Ovary (tissue), 9 donors: ENCODE results near the gene KIF6. TPM values are rescaled to one million over a fixed set of nuclear protein-coding genes. Genes with fewer than 3 reads are reported as not detected.

Experiments used
- DNase-seq, 5 donors: peaks; one replicate each; pipeline ENCODE4 v3.0.0-alpha.2; 2019 to 2020
- H3K27ac ChIP-seq, 2 donors: fragments of 200-600 bp; one replicate each; pipeline versions ENCODE4 v1.5.1 to v1.8.0; 2019 to 2022
- H3K27me3 ChIP-seq: fragments of 200-600 bp; one replicate; pipeline ENCODE4 v1.8.0; 2022
- H3K36me3 ChIP-seq: fragments of 200-600 bp; sonication (generic); one replicate; pipeline ENCODE4 v1.5.1; 2019
- H3K4me1 ChIP-seq: one replicate; pipeline ENCODE4 v1.8.1; 2013; ENCODE audit warnings: mild to moderate bottlenecking, moderate library complexity; ENCODE audit not compliant: insufficient read depth
- H3K4me3 ChIP-seq: fragments of 200-600 bp; sonication (generic); one replicate; pipeline ENCODE4 v1.5.1; 2017
- H3K9me3 ChIP-seq, 2 donors: fragments of 200-600 bp in 1 of 2; sonication (generic) in 1 of 2; one replicate each; pipeline versions ENCODE4 v1.5.1 to v1.8.1; 2013 to 2019; ENCODE audit warnings: mild to moderate bottlenecking in 1 of 2, moderate library complexity in 1 of 2
- CTCF ChIP-seq, 3 donors: fragments of 450-650 bp in 2 of 3; fragments of 200-600 bp in 1 of 3; IDR thresholded peaks; one replicate each; pipeline versions ENCODE4 v1.5.1 to v1.8.0; 2016 to 2022; ENCODE audit warnings: antibody characterized with exemption in 3 of 3, mild to moderate bottlenecking in 1 of 3
- EP300 ChIP-seq: sonication (generic); formaldehyde crosslinking; IDR thresholded peaks from one replicate; pipeline ENCODE4 v1.6.1; 2017; ENCODE audit warnings: antibody characterized with exemption
- POLR2A ChIP-seq: fragments of 450-650 bp; IDR thresholded peaks from one replicate; pipeline ENCODE4 v1.6.1; 2017; ENCODE audit warnings: antibody characterized with exemption, mild to moderate bottlenecking, moderate library complexity
- WGBS, 3 donors: extraction: QIAGEN DNeasy Blood & Tissue Kit in 1 of 3; methylation state at CpG; one replicate each; pipeline versions ENCODE4 v1.1.5 to v1.1.7; 2013 to 2017; 5-methylcytosine and 5-hydroxymethylcytosine counted together
- intact Hi-C, 4 donors: fragments of 100-400 bp; cut with DNase I; formaldehyde crosslinking; loops; one replicate each; pipeline versions ENCODE4 v1.11.0 to v1.15.1; 2022 to 2023
- polyA plus RNA-seq, 2 donors: library from polyadenylated mRNA; stranded (reverse); fragments of 200-250 nt in 1 of 2; fragments of 350-450 nt in 1 of 2; fragmentation: Illumina TruSeq in 1 of 2; extraction: RNeasy Lipid Tissue Mini Kit (QIAGEN cat#74804) in 1 of 2; gene quantifications; one replicate each; pipeline ENCODE4 v1.2.3, GENCODE V29; 2013 to 2014
- total RNA-seq, 7 donors: library from RNA; depleted of rRNA in 2 of 7; stranded (reverse); fragments of >200 nt in 2 of 7; fragmentation: NEBNext Ultra II Directional in 3 of 7; extraction: Animal tissue kit (Norgen Biotek cat#: 25700) in 3 of 7; gene quantifications; one replicate each; pipeline versions ENCODE4 v1.1.0 to v1.2.4, GENCODE V29; 2016 to 2023
- donor health status: DM: no; HTN: no; CAD: no; lungs with moderate emphysema.
- donor health status: DM: no; HTN: no; CAD: no.
- donor health status: Bipolar disorder and iron deficiency.
- donor health status: DM: yes; HTN: yes; CAD: no.
- donor health status: DM: no; HTN: no; CAD: no.
- donor health status: DM: yes; HTN: yes; CAD: no.

The KIF6 gene
- total and polyA plus RNA-seq, 9 donors = 0.12 to 2.1 (median 0.82) TPM

- H3K4me3 ChIP-seq = no peak overlapping the region
- 82 to 94% (median 88%) methylated on average over 7 of the region's 7 CpGs for WGBS, 3 donors
- H3K27ac ChIP-seq = no peak overlapping the region
- no peaks in the 10 kb centered on the region for H3K9me3 ChIP-seq
- no peaks in the 10 kb centered on the region for H3K4me1 ChIP-seq
- no peak for TF ChIP-seq EP300
- no peak for TF ChIP-seq CTCF (IDR thresholded peaks at IDR 0.05)
- no peak for TF ChIP-seq POLR2A
- DNase-seq = no peak
- H3K36me3 ChIP-seq = no peaks in the 10 kb centered on the region
- H3K27me3 ChIP-seq = no peaks in the 10 kb centered on the region
- intact Hi-C loops = no loop called here
Measured at GRCh38 chr6:39574991-39575390, 150.2 kb downstream of the KIF6 start.

DNA sequence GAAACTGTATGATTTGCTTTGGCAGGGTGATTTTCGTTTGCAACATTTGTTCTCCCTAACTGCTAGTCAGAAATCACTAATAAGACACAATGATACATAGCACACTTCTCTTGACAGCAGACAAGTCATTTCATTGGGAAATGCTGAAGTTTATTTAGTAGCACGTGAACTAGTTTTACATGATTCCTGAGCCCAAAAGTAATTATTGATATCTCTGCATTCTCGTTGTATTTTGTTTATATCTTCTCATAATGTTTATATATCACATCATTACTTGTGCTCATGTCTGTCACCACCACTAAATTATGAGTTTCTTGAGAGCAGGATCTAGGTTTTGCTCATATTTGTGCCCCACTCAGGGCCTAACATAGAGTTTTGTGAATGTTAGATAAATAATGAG lies 151.7 kb downstream of the KIF6 start:
- TF ChIP-seq CTCF (IDR thresholded peaks at IDR 0.05) (no peak), EP300 (no peak), POLR2A (no peak)
- H3K27ac ChIP-seq = no peak overlapping the region

GRCh38 chr6:39572661-39573340 lies 152.4 kb downstream of the KIF6 start:
- 76 to 79% (median 78%) methylated on average over 3 of the region's 3 CpGs for WGBS, 3 donors
- no peaks in the 10 kb centered on the region for H3K27me3 ChIP-seq
- intact Hi-C loops = no loop called here
- no peaks in the 10 kb centered on the region for H3K4me1 ChIP-seq
- no peak overlapping the region for H3K4me3 ChIP-seq
- no peak overlapping the region for H3K27ac ChIP-seq
- TF ChIP-seq EP300 (no peak), CTCF (IDR thresholded peaks at IDR 0.05) (no peak), POLR2A (no peak)
- DNase-seq = no peak
- no peaks in the 10 kb centered on the region for H3K36me3 ChIP-seq
- H3K9me3 ChIP-seq = no peaks in the 10 kb centered on the region

More for the DNA sequence above, 151.7 kb downstream of the KIF6 start:
- no peaks in the 10 kb centered on the region for H3K9me3 ChIP-seq
- no peaks in the 10 kb centered on the region for H3K27me3 ChIP-seq
- no peaks in the 10 kb centered on the region for H3K4me1 ChIP-seq
- WGBS, 3 donors = 54 to 57% (median 56%) methylated on average over 3 of the region's 3 CpGs
- no peaks in the 10 kb centered on the region for H3K36me3 ChIP-seq
- intact Hi-C loops = no loop called here
- no peak for DNase-seq
- H3K4me3 ChIP-seq = no peak overlapping the region

GRCh38 chr6:39568896-39569295 lies 156.3 kb downstream of the KIF6 start:
- intact Hi-C loops = no loop called here

More at GRCh38 chr6:39568896-39569295, 156.3 kb downstream of the KIF6 start:
- Histone ChIP-seq H3K4me1 (no peaks in the 10 kb centered on the region), H3K4me3 (no peak overlapping the region), H3K27me3 (no peaks in the 10 kb centered on the region), H3K36me3 (no peaks in the 10 kb centered on the region), H3K9me3 (no peaks in the 10 kb centered on the region), H3K27ac (no peak overlapping the region)
- no peak for DNase-seq
- 5 to 22% (median 19%) methylated on average over 1 of the region's 1 CpG for WGBS, 3 donors
- no peak for TF ChIP-seq CTCF (IDR thresholded peaks at IDR 0.05)
- TF ChIP-seq EP300 = no peak
- no peak for TF ChIP-seq POLR2A
